ENCODE measurements around the gene ISY1.

GRCh38 chr3:129197321-129197720, 36.5 kb upstream of the ISY1 start:
- TF ChIP-seq, protein P1, sequence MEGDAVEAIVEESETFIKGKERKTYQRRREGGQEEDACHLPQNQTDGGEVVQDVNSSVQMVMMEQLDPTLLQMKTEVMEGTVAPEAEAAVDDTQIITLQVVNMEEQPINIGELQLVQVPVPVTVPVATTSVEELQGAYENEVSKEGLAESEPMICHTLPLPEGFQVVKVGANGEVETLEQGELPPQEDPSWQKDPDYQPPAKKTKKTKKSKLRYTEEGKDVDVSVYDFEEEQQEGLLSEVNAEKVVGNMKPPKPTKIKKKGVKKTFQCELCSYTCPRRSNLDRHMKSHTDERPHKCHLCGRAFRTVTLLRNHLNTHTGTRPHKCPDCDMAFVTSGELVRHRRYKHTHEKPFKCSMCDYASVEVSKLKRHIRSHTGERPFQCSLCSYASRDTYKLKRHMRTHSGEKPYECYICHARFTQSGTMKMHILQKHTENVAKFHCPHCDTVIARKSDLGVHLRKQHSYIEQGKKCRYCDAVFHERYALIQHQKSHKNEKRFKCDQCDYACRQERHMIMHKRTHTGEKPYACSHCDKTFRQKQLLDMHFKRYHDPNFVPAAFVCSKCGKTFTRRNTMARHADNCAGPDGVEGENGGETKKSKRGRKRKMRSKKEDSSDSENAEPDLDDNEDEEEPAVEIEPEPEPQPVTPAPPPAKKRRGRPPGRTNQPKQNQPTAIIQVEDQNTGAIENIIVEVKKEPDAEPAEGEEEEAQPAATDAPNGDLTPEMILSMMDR (IDR thresholded peaks at IDR 0.05 in 2 of 3, conservative IDR thresholded peaks at IDR 0.05 in 1 of 3; ENCODE audit: borderline replicate concordance in 1 of 3, insufficient read depth in 1 of 3, low read depth in 2 of 3, low read length in 2 of 3) = no peak
- TF ChIP-seq ZFX (IDR thresholded peaks at IDR 0.05) (no peak), POLR2A (IDR thresholded peaks at IDR 0.05; ENCODE audit: borderline replicate concordance, extremely low read depth, insufficient read depth, insufficient read length) (no peak), EZH2phosphoT487 (IDR thresholded peaks at IDR 0.05; ENCODE audit: borderline replicate concordance) (no peak), TCF7L2 (IDR thresholded peaks at IDR 0.05; ENCODE audit: borderline replicate concordance, extremely low read depth, insufficient read depth, insufficient read length) (no peak), POLR2AphosphoS5 (IDR thresholded peaks at IDR 0.05; ENCODE audit: low read depth, low read length) (no peak), EZH2 (IDR thresholded peaks at IDR 0.05) (no peak), SRF (IDR thresholded peaks at IDR 0.05; ENCODE audit: low read depth) (no peak), EGR1 (IDR thresholded peaks at IDR 0.05; ENCODE audit: low read depth) (no peak)
- TF ChIP-seq, protein P2, sequence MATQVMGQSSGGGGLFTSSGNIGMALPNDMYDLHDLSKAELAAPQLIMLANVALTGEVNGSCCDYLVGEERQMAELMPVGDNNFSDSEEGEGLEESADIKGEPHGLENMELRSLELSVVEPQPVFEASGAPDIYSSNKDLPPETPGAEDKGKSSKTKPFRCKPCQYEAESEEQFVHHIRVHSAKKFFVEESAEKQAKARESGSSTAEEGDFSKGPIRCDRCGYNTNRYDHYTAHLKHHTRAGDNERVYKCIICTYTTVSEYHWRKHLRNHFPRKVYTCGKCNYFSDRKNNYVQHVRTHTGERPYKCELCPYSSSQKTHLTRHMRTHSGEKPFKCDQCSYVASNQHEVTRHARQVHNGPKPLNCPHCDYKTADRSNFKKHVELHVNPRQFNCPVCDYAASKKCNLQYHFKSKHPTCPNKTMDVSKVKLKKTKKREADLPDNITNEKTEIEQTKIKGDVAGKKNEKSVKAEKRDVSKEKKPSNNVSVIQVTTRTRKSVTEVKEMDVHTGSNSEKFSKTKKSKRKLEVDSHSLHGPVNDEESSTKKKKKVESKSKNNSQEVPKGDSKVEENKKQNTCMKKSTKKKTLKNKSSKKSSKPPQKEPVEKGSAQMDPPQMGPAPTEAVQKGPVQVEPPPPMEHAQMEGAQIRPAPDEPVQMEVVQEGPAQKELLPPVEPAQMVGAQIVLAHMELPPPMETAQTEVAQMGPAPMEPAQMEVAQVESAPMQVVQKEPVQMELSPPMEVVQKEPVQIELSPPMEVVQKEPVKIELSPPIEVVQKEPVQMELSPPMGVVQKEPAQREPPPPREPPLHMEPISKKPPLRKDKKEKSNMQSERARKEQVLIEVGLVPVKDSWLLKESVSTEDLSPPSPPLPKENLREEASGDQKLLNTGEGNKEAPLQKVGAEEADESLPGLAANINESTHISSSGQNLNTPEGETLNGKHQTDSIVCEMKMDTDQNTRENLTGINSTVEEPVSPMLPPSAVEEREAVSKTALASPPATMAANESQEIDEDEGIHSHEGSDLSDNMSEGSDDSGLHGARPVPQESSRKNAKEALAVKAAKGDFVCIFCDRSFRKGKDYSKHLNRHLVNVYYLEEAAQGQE (IDR thresholded peaks at IDR 0.05; ENCODE audit: low read depth) = no peak

Data from HCT116 (cell line).